Epithelial cell of proximal tubule (primary cell): Measurements from ENCODE around the gene MEF2A. TPM values are rescaled to one million over a fixed set of nuclear protein-coding genes. Genes with fewer than 3 reads are reported as not detected.
A peak's percentile ranks its signal among the peaks of the same experiment; 100 is the strongest.

Source experiments
- DNase-seq: peaks from one replicate; pipeline ENCODE4 v3.0.0-alpha.2; 2011; ENCODE audit warnings: low read depth
- H3K4me3 ChIP-seq: 2 replicates; pipeline ENCODE4 v1.5.1; 2011; ENCODE audit warnings: low read depth, mild to moderate bottlenecking, low read length
- CTCF ChIP-seq: conservative IDR thresholded peaks from 2 replicates; pipeline ENCODE4 v1.5.1; 2012; ENCODE audit warnings: low read depth, mild to moderate bottlenecking, low read length
- total RNA-seq: library from RNA; depleted of rRNA; stranded (reverse); fragments of >200 nt; gene quantifications from 2 replicates; pipeline ENCODE4 v1.2.3, GENCODE V29; 2015

MEF2A gene
- total RNA-seq, 1 donor from 2014 or later, result 30.2 TPM

GRCh38 chr15:99673111-99673510 is 107.3 kb downstream of the MEF2A start:
- DNase-seq, result no peak
- H3K4me3 ChIP-seq, result no peak overlapping the region

GRCh38 chr15:99674279-99674678 is 108.5 kb downstream of the MEF2A start:
- no peak for TF ChIP-seq CTCF
- DNase-seq, result no peak
- H3K4me3 ChIP-seq, result no peak overlapping the region

More at GRCh38 chr15:99673111-99673510, 107.3 kb downstream of the MEF2A start:
- no peak for TF ChIP-seq CTCF

- peak; percentile 25 for DNase-seq
- TF ChIP-seq CTCF, result no peak
- H3K4me3 ChIP-seq, result no peak overlapping the region
Observed at GRCh38 chr15:99677540-99678134, 111.9 kb downstream of the MEF2A start.

GRCh38 chr15:99680276-99680675 is 114.5 kb downstream of the MEF2A start:
- TF ChIP-seq CTCF, result no peak
- no peak for DNase-seq
- no peak overlapping the region for H3K4me3 ChIP-seq

- TF ChIP-seq CTCF, result no peak
- DNase-seq, result no peak
Observed at GRCh38 chr15:99681990-99682389, 116.2 kb downstream of the MEF2A start.

GRCh38 chr15:99682455-99682854 is 116.7 kb downstream of the MEF2A start:
- no peak overlapping the region for H3K4me3 ChIP-seq
- DNase-seq, result peak; percentile 83
- no peak for TF ChIP-seq CTCF

More at GRCh38 chr15:99681990-99682389, 116.2 kb downstream of the MEF2A start:
- H3K4me3 ChIP-seq, result no peak overlapping the region

- no peak for DNase-seq
- no peak for TF ChIP-seq CTCF
- no peak overlapping the region for H3K4me3 ChIP-seq
Observed at GRCh38 chr15:99683000-99683670, 117.4 kb downstream of the MEF2A start.
